Choroid plexus epithelial cell (primary cell): ENCODE data around the gene PAQR5.

Experiments
- DNase-seq: peaks from one replicate; pipeline ENCODE4 v3.0.0-alpha.2; 2010; ENCODE audit warnings: low read depth
- H3K4me3 ChIP-seq: 2 replicates; pipeline ENCODE4 v1.5.1; 2011; ENCODE audit warnings: low read depth, mild to moderate bottlenecking, control low read depth, low read length, moderate library complexity
- TF ChIP-seq, protein P1 (sequence below): conservative IDR thresholded peaks from 2 replicates; pipeline ENCODE4 v1.5.1; 2011; ENCODE audit warnings: low read depth, mild to moderate bottlenecking, control low read depth, inconsistent platforms, low read length, moderate library complexity

The PAQR5 gene

DNA sequence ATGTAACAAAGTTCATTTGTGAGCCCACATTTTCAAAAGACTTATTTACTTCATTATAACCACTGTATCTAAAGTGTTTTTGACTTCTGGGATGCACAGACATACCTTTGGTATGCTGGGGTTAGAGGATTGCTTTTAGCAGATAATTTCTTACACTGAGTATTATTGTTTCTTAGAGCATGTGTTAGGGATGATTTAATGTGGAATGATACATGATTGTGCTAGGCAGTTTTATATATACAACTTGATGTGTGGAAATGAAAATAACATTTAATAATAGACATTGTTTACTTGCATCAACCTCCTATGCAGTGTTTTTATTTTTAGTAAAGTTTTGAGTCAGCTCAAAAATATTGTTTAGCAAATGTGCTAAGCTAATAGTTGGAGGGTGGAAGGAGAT is 118.9 kb downstream of the PAQR5 start:
- TF ChIP-seq, protein P1, sequence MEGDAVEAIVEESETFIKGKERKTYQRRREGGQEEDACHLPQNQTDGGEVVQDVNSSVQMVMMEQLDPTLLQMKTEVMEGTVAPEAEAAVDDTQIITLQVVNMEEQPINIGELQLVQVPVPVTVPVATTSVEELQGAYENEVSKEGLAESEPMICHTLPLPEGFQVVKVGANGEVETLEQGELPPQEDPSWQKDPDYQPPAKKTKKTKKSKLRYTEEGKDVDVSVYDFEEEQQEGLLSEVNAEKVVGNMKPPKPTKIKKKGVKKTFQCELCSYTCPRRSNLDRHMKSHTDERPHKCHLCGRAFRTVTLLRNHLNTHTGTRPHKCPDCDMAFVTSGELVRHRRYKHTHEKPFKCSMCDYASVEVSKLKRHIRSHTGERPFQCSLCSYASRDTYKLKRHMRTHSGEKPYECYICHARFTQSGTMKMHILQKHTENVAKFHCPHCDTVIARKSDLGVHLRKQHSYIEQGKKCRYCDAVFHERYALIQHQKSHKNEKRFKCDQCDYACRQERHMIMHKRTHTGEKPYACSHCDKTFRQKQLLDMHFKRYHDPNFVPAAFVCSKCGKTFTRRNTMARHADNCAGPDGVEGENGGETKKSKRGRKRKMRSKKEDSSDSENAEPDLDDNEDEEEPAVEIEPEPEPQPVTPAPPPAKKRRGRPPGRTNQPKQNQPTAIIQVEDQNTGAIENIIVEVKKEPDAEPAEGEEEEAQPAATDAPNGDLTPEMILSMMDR: no peak
- no peak overlapping the region for H3K4me3 ChIP-seq
- no peak for DNase-seq

- TF ChIP-seq, protein P1: no peak
- DNase-seq: no peak
- no peak overlapping the region for H3K4me3 ChIP-seq
These were observed 122.8 kb downstream of the PAQR5 start for GRCh38 chr15:69421498-69421897.

GRCh38 chr15:69422336-69422895 is 123.7 kb downstream of the PAQR5 start:
- DNase-seq: no peak
- H3K4me3 ChIP-seq: no peak overlapping the region
- TF ChIP-seq, protein P1: no peak

DNA sequence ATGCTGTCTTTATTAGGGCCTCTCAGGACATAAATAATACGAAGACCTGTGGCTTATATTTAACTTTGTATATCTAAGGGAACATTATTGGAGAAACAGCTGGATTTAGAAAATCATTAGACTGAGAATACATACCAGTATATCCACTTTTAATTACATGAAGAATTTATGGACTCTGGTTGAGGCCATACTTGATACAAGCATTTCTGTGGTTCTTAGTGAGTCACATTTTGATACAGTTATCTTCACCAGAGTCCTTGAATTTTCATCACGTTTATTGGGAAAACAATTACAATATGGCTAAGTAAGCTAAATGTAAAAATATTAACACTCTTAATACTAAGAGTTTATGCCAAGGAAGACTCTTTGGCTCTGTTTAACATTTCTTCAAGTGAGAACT is 125.3 kb downstream of the PAQR5 start:
- TF ChIP-seq, protein P1: no peak
- no peak overlapping the region for H3K4me3 ChIP-seq
- DNase-seq: no peak

DNA sequence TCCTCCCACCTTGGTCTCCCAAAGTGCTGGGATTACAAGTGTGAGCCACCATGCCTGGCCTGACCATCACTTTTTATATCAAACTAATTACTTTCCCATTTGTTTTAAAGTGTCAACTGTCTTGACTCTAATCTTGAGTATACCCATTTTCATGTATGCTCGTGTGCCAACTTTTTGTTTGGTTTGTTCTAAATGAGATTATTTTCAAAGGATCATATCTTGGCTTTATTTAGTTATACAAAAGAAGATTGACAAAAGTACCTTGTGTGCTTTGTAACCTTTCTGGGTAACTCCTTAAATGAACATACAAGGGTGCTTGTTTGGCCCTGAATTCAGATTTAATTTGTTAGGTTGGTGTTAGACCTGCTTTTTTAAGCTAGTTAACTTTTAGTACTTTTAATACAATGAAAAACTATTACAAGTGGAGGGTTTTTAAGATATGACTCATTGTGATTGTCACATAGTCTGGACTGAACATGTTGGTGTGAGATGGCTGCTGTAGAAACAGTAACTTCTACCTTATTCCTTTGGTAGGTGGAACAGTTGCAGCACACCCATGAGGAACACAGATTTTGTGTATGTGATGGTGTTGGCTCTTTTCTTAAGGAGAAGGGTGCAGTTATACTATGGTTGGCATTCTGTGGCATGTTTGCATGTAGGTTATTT is 126.2 kb downstream of the PAQR5 start:
- TF ChIP-seq, protein P1: no peak
- H3K4me3 ChIP-seq: no peak overlapping the region
- no peak for DNase-seq

- DNase-seq: no peak
- TF ChIP-seq, protein P1: no peak
These were observed 135.1 kb downstream of the PAQR5 start for GRCh38 chr15:69433831-69434230.

GRCh38 chr15:69434238-69434637 is 135.5 kb downstream of the PAQR5 start:
- TF ChIP-seq, protein P1: no peak
- H3K4me3 ChIP-seq: no peak overlapping the region
- no peak for DNase-seq

More at GRCh38 chr15:69433831-69434230, 135.1 kb downstream of the PAQR5 start:
- H3K4me3 ChIP-seq: no peak overlapping the region
